Kidney (tissue), 14 donors: Measurements from ENCODE around the gene PSMD14. TPM values are rescaled to one million over a fixed set of nuclear protein-coding genes. Genes with fewer than 3 reads are reported as not detected.
A peak's percentile ranks its signal among the peaks of the same experiment; 100 is the strongest.

Experiments
- DNase-seq, 5 donors: peaks; one replicate each; pipeline ENCODE4 v3.0.0-alpha.2; 2013 to 2020
- FAIRE-seq: peaks from 2 replicates; lab custom pipeline; 2012; peaks lifted over from hg19 to GRCh38; lab: Jason Lieb, UNC
- H3K27ac ChIP-seq, 2 donors: one replicate each; pipeline ENCODE4 v1.7.0; 2013; ENCODE audit warnings: low read depth in 2 of 2, low read length in 2 of 2, inconsistent platforms in 1 of 2
- H3K27me3 ChIP-seq: one replicate; pipeline ENCODE4 v1.7.1; 2013; ENCODE audit warnings: low read length, inconsistent platforms; ENCODE audit not compliant: control insufficient read depth, insufficient read depth
- H3K36me3 ChIP-seq, 3 donors: one replicate each; pipeline versions ENCODE4 v1.7.0 to v1.7.1; 2013; ENCODE audit warnings: low read length in 3 of 3, control low read depth in 1 of 3, inconsistent platforms in 1 of 3; ENCODE audit not compliant: insufficient read depth in 3 of 3, control insufficient read depth in 2 of 3
- H3K4me1 ChIP-seq, 3 donors: one replicate each; pipeline versions ENCODE4 v1.7.0 to v1.7.1; 2013; ENCODE audit warnings: low read length in 3 of 3, inconsistent platforms in 1 of 3, low read depth in 1 of 3; ENCODE audit not compliant: control insufficient read depth in 2 of 3, insufficient read depth in 2 of 3
- H3K4me3 ChIP-seq, 3 donors: one replicate each; pipeline versions ENCODE4 v1.7.0 to v1.8.1; 2013; ENCODE audit warnings: low read length in 3 of 3, control low read depth in 1 of 3, inconsistent platforms in 1 of 3
- H3K9ac ChIP-seq, 3 donors: one replicate each; pipeline versions ENCODE4 v1.7.0 to v1.7.1; 2013; ENCODE audit warnings: low read length in 3 of 3, control low read depth in 1 of 3, inconsistent platforms in 1 of 3
- H3K9me3 ChIP-seq, 3 donors: one replicate each; pipeline versions ENCODE4 v1.7.0 to v1.7.1; 2013; ENCODE audit warnings: low read length in 3 of 3, control low read depth in 1 of 3, inconsistent platforms in 1 of 3; ENCODE audit not compliant: control insufficient read depth in 2 of 3, insufficient read depth in 1 of 3
- intact Hi-C: fragments of 100-400 bp; cut with DNase I; formaldehyde crosslinking; loops from one replicate; pipeline ENCODE4 v1.11.1; 2022
- polyA plus RNA-seq: library from polyadenylated mRNA; stranded (reverse); fragments of 350-450 nt; fragmentation: Illumina TruSeq; extraction: RNeasy Lipid Tissue Mini Kit (QIAGEN cat#74804); gene quantifications from one replicate; pipeline ENCODE4 v1.2.3, GENCODE V29; 2014; ENCODE audit warnings: low read depth, low replicate concordance; ENCODE audit not compliant: insufficient read depth
- total RNA-seq: library from RNA; stranded (reverse); fragmentation: NEBNext Ultra II Directional; extraction: Animal tissue kit (Norgen Biotek cat#: 25700); gene quantifications from one replicate; pipeline ENCODE4 v1.2.1, GENCODE V29; 2021
- TF ChIP-seq, protein P1 (sequence below): IDR thresholded peaks from 3 replicates; pipeline ENCODE4 v1.5.1; 2012; ENCODE audit warnings: mild to moderate bottlenecking, moderate library complexity, borderline replicate concordance; ENCODE audit not compliant: insufficient read depth; ENCODE audit errors: extremely low read depth
- donor health status: control.
- donor health status: control.
- donor health status: control.
- donor health status: control.
- donor health status: control.
- donor health status: DM: yes; HTN: yes; CAD: no.
- donor health status: Normal renal cell carcinoma (clear cell type).

The PSMD14 gene
- total and polyA plus RNA-seq, 2 donors from 2014 or later = 41.0 to 55.8 TPM

DNA sequence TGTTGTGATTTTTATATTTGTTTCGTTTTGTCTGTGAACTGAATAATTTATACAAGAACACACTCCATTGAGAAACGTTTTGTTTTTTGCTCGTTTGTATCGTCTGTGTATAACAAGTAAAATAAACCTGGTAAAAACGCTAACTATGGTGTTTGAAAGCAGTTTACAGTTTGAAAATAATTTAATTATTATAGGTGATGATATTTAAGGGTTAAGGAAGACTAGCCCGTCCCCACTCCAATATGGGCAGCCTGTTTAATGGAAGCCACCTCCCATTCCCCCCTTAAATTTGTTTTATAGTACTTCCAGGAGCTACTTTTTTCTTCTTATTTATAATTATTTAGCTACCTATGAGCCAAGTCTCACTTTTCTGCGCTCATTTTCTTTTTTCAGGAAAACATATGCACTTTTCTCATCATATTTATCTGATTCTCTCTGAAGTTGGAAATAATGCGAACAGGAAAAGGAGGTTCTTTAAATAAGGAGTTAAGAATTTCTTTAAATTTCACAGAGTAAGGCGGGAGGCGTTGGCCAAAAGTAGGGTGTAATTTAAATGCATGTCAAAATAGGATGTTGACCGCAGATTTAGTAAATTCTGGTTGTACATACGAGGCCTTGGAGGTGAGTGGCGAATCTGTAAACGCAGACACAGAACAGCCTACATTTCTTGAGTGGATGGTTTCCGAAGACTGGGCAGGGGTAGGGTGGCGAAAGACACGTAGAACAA lies 117.7 kb downstream of the PSMD14 start:
- no peaks in the 10 kb centered on the region for H3K9me3 ChIP-seq
- intact Hi-C loops = no loop called here
- H3K9ac ChIP-seq = no peak overlapping the region
- no peak overlapping the region for H3K4me3 ChIP-seq
- TF ChIP-seq, protein P1, sequence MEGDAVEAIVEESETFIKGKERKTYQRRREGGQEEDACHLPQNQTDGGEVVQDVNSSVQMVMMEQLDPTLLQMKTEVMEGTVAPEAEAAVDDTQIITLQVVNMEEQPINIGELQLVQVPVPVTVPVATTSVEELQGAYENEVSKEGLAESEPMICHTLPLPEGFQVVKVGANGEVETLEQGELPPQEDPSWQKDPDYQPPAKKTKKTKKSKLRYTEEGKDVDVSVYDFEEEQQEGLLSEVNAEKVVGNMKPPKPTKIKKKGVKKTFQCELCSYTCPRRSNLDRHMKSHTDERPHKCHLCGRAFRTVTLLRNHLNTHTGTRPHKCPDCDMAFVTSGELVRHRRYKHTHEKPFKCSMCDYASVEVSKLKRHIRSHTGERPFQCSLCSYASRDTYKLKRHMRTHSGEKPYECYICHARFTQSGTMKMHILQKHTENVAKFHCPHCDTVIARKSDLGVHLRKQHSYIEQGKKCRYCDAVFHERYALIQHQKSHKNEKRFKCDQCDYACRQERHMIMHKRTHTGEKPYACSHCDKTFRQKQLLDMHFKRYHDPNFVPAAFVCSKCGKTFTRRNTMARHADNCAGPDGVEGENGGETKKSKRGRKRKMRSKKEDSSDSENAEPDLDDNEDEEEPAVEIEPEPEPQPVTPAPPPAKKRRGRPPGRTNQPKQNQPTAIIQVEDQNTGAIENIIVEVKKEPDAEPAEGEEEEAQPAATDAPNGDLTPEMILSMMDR = no peak
- H3K27ac ChIP-seq = no peak overlapping the region
- H3K4me1 ChIP-seq = peaks cover 0 to 3% (median 0%) of the 10 kb centered on the region in 3 donors
- peaks cover 74% of the 10 kb centered on the region for H3K27me3 ChIP-seq
- H3K36me3 ChIP-seq = no peaks in the 10 kb centered on the region
- FAIRE-seq = no peak
- peak in 2 of 5 donors; percentile 14 to 52 for DNase-seq

DNA sequence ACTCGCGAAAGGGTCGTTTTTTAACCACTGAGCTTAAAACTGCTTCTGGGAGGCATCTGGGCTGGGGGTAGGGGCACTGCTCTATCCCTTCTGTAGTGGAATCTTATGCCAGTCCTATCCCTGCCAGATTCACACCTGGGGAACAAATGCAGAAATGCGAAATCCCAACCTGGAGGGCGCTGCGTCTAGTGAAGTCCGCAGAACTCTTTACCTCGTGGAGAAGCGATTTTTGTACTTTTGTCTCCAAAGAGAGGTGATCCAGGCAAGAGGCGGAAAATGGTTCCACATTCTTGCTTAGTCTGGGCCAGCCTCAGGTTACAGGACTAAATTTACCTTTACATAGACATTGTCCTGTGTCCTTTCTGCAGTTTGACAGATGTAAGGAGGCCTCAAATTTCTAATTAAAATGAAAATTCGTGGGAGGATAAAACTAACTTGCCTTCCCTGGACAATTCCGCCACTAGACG lies 118.3 kb downstream of the PSMD14 start:
- no peak for FAIRE-seq
- DNase-seq = peak in 2 of 5 donors; percentile 40 to 78
- H3K9ac ChIP-seq = no peak overlapping the region
- no peaks in the 10 kb centered on the region for H3K9me3 ChIP-seq
- H3K4me3 ChIP-seq = no peak overlapping the region
- TF ChIP-seq, protein P1 = no peak
- H3K36me3 ChIP-seq = no peaks in the 10 kb centered on the region
- H3K27ac ChIP-seq = no peak overlapping the region
- peaks cover 0 to 3% (median 0%) of the 10 kb centered on the region in 3 donors for H3K4me1 ChIP-seq
- intact Hi-C loops = no loop called here
- H3K27me3 ChIP-seq = peaks cover 72% of the 10 kb centered on the region

DNA sequence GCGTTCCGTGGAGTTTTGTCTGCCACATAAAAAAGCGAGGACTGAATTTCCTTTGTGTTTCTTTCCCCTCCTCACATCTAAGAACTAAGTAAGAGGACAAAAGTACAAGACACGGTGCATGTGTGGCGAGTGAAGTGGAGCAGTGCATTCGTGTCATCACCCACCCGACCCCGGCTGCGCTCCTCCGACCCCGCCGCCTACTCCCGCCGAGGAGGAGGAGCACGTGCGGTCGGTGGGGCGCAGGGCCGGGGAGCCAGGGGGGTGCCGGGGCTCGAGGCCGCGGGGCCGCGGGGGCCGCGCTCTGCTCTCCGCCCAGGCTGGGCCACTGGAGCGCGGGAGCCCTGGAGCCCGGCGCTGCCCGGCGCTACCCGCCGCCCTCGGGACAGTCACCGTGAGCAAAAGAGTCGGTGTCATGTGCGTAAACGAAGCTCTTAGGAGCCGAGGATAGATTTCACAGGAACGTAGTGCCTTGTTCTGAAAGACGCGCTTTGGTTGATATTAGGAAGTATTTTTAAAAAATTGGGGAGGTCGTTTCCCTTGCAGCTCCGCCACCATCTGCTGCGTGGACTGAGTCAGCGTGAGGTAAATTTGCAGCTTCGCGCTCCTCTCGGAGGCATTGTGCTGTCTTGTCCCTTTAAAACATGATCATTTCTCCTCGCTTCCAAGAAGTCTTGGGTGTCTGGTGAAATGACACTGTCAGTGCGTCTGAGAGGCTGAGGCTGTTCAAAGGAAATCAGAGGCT lies 118.9 kb downstream of the PSMD14 start:
- Histone ChIP-seq H3K9ac (no peak overlapping the region), H3K27ac (no peak overlapping the region), H3K36me3 (no peaks in the 10 kb centered on the region), H3K4me3 (no peak overlapping the region), H3K9me3 (no peaks in the 10 kb centered on the region), H3K27me3 (peaks cover 70% of the 10 kb centered on the region), H3K4me1 (peaks cover 0 to 3% (median 0%) of the 10 kb centered on the region in 3 donors)
- intact Hi-C loops = no loop called here
- TF ChIP-seq, protein P1 = peak; percentile 16
- DNase-seq (peak in 4 of 5 donors; percentile 46 to 74 (median 62)), FAIRE-seq (no peak)
